ENCODE data around the gene XRCC4.
"Not testable (repeated sequence)": the region's sequence is repeated elsewhere in the genome, so short reads cannot be mapped to it uniquely, and the experiment has no call there.

XRCC4 gene

DNA sequence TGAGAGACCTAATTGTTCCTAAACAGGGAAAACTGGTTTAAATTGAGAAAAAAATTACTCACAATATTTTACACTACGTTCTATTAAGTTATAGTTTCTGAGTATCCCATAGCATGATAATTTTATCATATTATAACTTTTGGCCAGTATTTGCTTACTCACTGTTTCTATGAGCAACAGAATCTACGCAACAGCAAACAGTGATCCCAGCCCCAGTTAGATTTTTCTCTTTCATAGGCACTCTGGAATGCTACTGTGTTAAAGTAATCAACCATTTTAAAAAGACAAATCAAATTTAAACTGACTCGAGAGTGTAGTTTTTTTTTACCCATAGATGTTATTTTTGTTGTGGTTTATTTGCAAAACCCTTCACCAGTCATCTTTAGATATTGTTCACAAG lies 107.2 kb downstream of the XRCC4 start:
- DNase-seq (ENCODE audit: low spot score) = no peak

DNA sequence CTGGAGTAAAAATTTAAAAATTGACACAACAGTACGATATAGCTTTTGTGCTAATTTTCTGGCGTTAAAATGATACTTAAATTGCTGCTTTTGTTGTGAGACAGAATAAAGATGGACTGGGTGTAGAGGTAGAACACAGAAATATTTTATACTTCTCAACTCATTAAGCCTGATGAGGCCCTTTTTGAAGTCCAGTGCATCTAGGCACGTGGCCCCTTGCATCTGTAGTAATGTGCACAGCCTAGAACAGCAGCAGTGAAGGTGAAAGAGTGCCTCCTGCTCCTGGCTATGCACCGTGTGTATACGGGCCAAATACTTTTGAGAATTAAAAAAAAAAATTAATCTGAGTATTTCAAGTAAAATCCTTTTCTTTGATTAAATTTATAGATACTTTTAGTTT lies 115.6 kb downstream of the XRCC4 start:
- no peak for DNase-seq (ENCODE audit: low spot score)

DNA sequence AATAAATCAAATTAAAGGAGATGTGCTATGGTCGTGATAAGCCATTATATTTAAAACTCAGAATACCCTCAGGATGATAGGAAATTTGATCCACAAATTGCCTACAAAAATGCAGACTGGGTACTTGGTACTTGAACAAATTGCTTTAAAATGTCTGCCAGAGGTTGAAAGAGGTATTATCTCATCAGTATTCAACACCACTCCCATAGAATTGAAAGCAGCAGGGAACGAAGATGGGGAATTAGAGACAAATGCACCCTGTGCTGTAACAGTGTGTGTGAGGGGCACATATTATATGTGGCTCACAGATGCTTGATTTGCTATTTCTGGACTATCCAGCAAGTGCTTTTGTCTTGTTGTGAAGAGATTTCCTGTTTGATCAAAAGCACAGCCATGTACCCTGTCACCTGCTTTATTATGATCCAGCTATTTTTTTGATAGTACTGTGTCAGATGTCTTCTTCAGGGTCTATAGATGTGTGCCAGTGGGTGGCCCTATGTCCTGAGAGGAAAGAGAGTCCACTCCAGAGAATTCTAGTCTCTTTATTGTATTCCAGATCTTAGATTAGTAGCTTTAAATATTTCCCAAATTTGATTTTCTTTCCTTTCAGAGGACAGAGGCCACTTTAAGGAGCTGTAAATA lies 120.1 kb downstream of the XRCC4 start:
- DNase-seq (ENCODE audit: low spot score) = no peak

DNA sequence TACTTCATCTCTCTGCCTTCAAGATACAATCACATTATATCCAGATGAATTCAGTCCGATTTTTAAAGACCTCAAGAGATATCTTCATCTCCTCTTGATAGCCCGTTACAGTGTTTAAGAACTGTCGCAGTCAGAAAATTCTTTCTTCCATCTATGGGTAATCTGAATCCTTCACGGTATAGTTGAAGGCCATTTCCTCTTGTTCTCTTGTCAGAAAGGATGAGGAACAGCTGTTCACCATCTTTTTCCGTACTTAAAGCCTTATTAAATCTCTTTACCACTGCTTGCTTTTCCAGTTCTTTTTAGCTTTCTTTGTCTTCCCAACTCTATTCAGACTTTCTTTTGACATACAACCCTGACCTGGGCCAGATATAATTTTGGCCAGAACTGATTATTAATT lies 121.8 kb downstream of the XRCC4 start:
- DNase-seq (ENCODE audit: low spot score) = no peak

DNA sequence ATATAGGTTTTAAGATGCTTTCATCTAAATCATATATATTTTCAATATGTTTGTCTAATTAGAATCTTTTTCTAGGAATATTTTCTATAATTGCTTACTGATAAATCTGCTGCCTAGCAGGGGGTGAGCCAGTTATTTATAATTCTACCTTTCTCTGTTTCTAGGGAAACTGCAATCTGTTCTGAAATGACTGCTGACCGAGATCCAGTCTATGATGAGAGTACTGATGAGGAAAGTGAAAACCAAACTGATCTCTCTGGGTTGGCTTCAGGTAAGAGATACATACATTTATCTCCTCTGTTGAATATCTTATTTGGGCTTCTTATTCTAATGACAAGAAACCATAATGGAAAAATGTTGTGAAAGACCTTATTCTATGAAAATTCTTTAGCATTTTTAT lies 127.3 kb downstream of the XRCC4 start:
- DNase-seq (ENCODE audit: low spot score) = no peak

DNA sequence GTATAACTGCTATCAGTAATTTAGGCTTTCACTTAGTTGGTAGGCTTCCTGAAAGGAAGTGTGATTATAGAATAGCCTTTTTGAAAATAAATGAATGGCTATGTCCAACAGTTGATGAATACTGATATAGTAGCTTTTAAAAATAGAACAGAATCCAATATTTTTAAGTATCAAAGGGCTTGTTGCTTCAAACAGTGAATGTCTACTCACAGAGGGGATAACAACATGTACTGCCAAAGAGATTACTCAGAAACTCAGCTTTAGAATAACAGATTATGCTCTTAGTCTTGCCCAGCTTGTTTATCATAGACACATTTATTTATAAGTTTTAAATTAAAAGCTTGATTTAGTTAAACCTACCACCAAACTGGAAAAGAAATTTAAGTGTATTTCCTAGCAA lies 132.6 kb downstream of the XRCC4 start:
- DNase-seq (ENCODE audit: low spot score) = no peak

DNA sequence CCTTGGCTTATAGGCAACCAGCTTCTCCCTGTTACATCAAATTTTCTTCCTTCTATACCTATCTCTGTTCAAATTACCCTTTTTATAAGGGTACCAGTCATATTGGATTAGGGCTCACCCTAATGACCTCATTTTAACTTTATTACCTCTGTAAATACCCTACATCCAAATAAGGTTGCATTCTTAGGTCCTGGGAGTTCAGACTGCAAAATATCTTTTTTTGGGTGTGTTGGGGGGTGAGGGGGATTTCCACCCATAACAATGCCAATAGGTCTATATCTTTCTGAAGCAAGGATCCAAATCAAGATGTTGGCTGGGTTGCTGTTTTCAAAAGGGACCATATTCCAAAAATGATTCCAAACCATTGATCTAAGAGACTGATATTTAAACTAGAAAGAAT lies 141.7 kb downstream of the XRCC4 start:
- DNase-seq (ENCODE audit: low spot score) = no peak

DNA sequence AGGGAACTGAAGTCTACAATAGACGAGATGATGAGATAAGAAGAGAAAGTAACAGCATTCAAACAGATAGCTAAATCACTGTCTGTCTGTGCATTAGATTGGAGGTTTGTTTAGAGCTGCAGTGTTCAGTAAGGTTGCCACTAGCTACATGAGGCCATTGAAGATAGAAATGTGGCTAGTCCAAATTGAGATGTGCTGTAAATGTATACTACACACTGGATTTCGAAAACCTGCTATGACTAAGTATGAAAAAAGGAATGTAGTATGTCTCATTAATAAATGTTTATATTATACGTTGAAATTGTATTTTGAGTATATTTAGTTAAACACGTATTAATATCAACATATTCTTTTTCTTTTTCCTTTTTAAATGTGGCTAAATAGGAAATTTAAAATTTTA lies 142.1 kb downstream of the XRCC4 start:
- no peak for DNase-seq (ENCODE audit: low spot score)

DNA sequence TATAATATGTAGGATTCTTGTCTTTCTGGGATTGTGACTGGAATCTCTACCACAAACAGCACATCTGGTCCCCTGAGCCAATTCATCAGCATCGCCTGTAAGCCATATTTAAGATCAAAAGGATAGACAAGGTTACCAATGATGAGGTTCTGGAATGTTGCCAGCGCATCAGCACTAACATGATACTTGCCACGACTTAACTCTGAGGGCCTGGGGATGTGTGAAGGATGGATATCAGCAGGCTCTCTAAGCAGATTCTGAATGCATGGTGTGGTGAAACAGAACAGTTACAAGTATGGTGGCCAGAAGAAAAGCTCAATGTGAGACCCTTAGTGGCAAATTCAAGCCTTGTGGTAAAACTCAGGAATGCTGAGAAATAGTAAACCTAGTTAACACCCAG lies 143.0 kb downstream of the XRCC4 start:
- no peak for DNase-seq (ENCODE audit: low spot score)

DNA sequence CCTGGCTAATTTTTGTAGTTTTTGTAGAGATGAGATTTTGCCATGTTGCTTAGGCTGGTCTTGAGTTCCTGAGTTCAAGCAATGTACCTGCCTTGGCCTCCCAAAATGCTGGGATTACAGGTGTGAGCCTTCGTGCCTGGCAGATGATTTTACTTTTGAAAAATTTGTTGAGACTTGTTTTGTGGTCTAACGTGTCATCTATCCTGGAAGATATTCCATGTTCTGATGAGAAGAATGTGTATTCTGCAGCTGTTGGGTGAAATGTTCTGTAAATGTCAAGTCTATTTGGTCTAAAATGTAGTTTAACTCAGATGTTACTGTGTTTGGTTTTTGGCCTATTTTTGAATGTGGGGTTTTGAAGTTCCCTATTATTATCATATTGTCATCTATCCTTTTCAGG lies 145.6 kb downstream of the XRCC4 start:
- no peak for DNase-seq (ENCODE audit: low spot score)

DNA sequence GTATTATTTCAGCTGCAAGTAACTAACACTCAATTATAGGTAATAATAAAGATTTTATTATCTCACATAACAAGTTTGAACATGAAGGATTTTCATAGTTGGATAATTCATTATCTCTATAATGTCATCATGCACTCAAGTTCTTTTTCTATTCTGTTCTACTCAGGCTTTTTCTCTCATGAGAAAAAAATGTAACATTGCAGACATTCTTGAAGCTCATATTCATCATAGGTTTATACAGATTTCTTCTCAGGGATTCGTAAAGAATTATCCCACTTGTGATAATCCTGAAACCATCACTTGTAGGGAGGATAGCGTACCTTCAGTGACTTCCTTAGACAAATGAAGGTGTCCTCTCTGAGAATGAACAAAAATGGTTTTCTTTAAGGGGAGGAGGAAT lies 150.3 kb downstream of the XRCC4 start:
- no peak for DNase-seq (ENCODE audit: low spot score)

DNA sequence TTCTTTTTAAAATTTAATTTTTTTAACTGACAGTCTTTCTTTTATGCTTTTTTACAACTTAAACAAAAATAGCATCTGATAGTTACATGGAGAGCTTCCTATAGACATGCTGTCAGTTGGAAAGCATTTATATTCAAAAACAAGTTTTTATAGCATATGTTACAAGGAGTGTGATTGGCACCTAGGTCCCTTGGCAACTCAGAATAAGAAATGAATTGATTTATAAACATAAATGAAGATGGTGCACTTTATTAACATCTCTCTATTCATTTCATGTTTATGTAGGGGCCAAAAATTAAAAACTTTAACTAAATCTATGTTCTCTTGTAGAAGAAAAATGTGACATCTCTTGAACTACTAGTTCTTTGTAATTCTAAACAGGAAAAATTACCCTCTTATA lies 153.2 kb downstream of the XRCC4 start:
- no peak for DNase-seq (ENCODE audit: low spot score)

DNA sequence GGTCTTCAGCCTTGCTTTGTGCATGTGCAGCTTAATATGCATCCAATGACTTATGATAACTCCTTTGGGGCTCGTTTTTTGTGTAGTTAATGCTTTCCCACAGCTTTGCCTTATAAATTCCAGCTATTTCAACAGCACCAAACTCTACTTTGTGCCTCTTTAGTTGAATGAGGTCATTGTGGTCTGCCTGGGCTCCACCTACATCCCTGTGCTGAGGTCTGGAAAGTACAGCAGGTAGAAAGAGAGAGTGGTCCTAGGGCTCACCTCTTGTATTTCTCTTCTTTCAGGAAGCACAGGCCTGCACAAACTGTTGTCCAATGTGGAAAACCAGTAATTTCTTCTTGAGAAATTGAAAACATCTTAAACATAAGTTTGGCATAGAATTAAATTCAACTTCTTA lies 167.2 kb downstream of the XRCC4 start:
- DNase-seq (ENCODE audit: low spot score) = no peak

DNA sequence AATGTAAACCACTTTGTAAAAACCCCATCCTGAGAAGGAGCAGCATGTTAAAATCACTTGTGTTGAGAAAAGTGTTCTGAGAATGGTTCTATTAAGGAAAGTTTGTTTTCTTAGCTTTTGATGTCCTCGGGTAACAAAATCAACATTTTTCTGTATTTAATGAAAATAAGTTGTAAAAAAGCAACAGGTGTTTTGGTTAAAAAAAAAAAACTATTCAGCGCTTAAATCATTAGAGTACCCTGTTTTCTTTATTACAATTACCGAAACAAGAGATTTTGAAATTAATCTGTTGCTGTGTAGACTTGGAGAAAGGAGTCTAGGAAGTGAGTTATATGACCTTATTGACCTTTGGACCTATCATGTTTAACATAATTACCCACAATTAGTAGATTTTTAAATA lies 167.7 kb downstream of the XRCC4 start:
- DNase-seq (ENCODE audit: low spot score) = no peak

DNA sequence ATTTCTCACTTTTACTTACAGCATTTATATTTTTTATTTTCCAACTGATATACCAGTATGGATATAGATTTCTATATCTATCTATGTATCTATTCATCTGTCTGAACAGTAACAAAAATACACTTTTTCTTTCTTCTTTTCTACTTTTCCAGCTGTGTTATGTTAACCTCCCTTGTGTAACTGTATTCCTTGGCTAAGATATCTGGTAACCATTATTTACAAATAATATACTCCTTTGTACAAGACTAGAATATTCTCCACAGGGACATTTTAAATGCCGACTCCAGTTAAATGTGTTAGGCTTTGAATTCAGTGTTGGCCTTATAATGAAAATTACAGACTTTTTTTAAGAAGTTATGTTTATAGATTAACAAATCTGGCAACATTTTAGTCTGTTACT lies 168.7 kb downstream of the XRCC4 start:
- DNase-seq (ENCODE audit: low spot score) = no peak

DNA sequence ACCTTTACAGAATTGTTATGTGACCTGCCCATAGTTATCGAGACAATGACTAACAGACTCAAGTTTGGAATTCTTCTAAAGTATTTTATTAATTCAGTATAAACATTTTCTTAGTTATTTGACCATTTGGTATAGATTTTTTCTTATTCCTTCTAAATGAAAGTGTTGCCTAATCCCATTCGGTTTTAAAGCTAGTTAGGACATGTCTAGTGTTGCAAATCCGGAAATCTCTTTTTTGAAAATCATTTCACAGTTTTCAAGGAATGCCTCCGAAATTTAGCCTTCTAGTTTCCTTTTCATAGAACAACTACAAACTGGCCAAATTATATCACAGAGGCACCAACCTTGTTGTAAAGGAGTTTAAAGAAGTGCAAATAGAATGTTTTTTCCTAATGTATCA lies 171.8 kb downstream of the XRCC4 start:
- no peak for DNase-seq (ENCODE audit: low spot score)

DNA sequence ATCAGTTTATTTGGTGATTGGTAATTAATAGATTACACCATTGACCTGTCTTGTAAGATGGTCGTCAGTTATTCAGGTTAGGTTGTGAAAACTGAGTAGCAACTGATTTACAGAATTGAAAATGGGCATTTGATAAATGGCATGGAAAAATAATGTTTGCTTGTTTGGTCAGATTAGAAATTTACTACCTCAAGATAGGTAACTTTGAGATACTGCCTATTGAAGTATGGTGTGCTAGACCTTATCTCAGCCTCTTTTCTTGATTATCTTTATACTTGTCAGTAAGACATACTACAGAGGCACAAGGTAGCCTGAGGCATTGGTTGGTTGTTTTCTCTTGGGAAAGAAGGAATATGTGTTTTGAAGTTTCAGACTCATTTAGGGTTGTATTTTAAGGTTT lies 174.5 kb downstream of the XRCC4 start:
- no peak for DNase-seq (ENCODE audit: low spot score)

DNA sequence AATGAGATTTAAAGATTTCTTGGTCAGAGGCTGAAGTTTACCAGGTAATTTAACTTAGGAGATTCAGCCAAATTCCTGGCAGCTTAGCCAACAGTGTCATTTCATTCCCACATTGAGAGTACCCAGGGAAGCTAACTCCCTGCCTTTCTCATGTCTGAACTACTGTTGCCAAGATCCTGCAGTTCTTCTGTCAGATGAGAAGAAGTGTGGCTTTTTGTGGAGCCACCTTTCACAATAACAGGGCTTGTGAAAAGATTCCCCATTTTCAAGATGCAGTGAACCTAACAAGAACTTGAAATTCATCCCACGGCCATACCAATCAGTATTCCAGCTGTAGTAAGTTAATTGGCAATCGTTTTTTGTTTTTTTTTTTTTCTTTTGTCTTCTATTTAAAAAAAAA lies 176.4 kb downstream of the XRCC4 start:
- DNase-seq (ENCODE audit: low spot score) = no peak

DNA sequence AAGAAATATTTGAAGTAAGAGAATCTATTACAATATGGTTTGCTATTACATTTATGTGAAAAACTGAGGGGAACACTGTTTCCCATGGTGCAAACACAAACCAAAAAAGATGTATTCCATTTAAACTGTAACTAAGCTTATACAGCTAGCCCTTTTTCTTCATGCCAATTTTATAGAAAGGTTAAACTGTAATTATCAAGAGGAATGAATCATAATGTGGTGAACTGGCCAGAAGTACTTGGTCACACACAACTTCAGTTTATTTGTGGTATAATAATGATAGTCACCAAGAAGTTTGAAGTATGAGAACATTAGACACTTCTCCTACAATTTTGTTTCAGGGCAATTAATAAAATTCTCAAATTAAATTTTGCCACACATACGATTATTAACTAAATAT lies 177.9 kb downstream of the XRCC4 start:
- DNase-seq (ENCODE audit: low spot score) = no peak

DNA sequence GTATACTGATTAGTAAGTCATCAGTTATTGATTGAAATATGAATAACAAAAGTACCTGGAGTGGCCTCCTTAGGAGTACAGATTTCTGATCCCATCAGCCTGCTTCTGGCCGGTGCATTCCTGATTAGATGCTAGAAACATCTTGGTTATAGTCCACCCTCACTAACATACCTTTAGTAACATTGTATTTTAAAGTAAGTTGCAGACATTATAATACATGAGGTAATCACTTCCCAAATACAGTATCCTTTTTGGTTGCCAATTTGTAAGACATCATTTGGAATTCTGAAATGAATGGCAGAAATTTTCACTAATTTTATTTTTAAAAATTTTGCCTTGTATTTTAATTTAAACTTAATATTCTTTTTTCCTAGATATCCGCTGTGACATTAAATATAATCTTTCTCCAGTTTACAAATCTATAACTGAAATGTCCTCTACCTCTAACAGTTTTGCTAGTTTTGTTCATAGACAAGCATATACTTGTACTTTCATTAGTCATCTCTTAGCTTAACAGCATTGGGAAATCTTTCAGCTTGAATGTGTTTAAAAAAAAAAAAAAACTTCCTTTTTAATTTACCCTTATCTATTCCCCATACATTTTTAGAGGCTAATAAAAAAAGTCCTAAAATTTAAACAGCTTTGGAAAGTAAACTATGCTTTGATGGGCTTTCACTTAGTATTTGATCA lies 178.9 kb downstream of the XRCC4 start:
- DNase-seq (ENCODE audit: low spot score) = no peak

DNA sequence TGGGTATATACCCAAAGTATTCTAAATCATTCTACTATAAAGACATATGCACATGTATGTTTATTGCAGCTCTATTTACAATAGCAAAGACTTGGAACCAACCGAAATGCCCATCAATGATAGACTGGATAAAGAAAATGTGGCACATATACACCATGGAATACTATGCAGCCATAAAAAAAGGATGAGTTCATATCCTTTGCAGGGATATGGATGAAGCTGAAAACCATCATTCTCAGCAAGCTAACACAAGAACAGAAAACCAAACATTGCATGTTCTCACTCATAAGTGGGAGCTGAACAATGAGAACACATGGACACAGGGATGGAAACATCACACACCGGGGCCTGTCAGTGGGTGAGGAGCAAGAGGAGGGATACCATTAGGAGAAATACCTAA lies 180.3 kb downstream of the XRCC4 start:
- not testable (repeated sequence) for DNase-seq (ENCODE audit: low spot score)

DNA sequence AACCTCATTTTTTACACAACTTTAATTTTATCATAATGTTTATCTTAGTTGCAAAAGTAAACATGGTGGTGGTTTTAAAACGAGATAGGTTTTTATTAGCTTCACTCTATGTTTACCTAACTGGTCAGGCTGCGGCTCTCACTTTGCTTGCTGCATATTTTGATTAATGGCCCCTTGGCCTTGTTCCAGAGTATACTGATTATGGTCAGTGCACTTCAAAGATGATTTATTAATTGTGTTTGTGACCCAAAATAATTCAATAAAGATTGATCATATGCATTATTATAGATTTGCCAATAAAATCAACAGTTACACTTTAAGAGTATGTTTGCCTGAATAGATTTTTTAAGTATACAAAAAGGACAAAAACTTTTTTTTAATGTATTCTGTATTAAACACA lies 188.0 kb downstream of the XRCC4 start:
- no peak for DNase-seq (ENCODE audit: low spot score)

DNA sequence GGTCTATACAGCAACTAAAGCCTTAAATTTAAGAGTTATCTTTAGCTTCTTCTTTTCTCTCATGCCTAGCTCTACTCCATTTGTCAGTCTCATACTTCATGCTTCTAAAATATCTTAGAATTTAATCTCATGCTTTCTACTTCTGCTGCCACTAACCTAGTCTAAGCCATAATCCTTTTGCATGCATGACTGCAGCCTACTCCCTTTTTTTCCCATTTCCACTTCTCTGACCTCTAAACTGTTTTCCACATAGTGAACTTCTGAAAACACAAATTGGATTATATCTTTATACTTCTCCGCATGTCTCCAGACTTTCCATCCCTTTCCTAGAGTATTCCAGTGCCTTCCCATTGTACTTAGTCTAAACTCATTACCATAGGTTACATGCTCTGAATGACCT lies 193.0 kb downstream of the XRCC4 start:
- no peak for DNase-seq (ENCODE audit: low spot score)

DNA sequence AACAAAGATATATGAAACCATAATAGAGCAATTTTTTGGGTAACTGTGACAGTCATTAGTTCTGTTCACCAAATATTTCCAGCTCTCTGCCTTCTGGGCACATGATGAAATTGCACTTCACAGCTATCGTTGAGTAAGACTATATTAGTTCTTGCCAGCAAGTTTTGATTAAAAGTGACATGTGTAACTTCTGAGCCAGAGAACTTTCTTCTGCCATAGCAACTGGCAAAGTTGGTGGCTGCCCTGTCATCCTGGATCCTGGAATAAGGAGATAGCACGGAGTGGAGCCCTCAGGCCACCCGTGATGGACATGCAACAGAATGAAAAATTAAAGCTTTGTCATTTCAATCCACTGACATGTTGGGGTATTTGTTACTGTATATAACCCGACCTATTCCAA lies 199.8 kb downstream of the XRCC4 start:
- no peak for DNase-seq (ENCODE audit: low spot score)
